Muscle of arm (tissue), 12 donors: Measurements from ENCODE around the gene ILKAP. TPM values are rescaled to one million over a fixed set of nuclear protein-coding genes. Genes with fewer than 3 reads are reported as not detected.
"Not testable (repeated sequence)": the region's sequence is repeated elsewhere in the genome, so short reads cannot be mapped to it uniquely, and the experiment has no call there.

ENCODE experiments used
- DNase-seq: peaks from one replicate; pipeline ENCODE4 v3.0.0-alpha.2; 2013
- polyA plus RNA-seq, 12 donors: library from polyadenylated mRNA; unstranded; fragments of 120-200 nt; gene quantifications; one replicate each; pipeline ENCODE4 v1.2.1, GENCODE V29; 2013; ENCODE audit not compliant: insufficient read length in 12 of 12

The ILKAP gene
- polyA plus RNA-seq, 12 donors, result 30.9 to 62.5 (median 36.2) TPM; not detected in 1

- DNase-seq, result no peak
Observed at GRCh38 chr2:238207006-238207405, 3.5 kb upstream of the ILKAP start.

GRCh38 chr2:238203973-238204683 lies 633 bp upstream of the ILKAP start:
- no peak for DNase-seq

GRCh38 chr2:238202326-238203093 lies 985 bp downstream of the ILKAP start:
- DNase-seq, result no peak

GRCh38 chr2:238190445-238190844 lies 13.1 kb downstream of the ILKAP start:
- DNase-seq, result no peak

- no peak for DNase-seq
Observed at GRCh38 chr2:238187618-238188548, 15.6 kb downstream of the ILKAP start.

GRCh38 chr2:238183821-238184220 lies 19.7 kb downstream of the ILKAP start:
- DNase-seq, result no peak

- DNase-seq, result no peak
Observed at GRCh38 chr2:238182362-238182761, 21.1 kb downstream of the ILKAP start.

- DNase-seq, result no peak
Observed at GRCh38 chr2:238180554-238180953, 22.9 kb downstream of the ILKAP start.

GRCh38 chr2:238176613-238177012 lies 26.9 kb downstream of the ILKAP start:
- no peak for DNase-seq

GRCh38 chr2:238174701-238175100 lies 28.8 kb downstream of the ILKAP start:
- no peak for DNase-seq

- DNase-seq, result no peak
Observed at GRCh38 chr2:238174291-238174690, 29.2 kb downstream of the ILKAP start.

- DNase-seq, result no peak
Observed at GRCh38 chr2:238173692-238174091, 29.8 kb downstream of the ILKAP start.

- DNase-seq, result no peak
Observed at GRCh38 chr2:238172439-238172838, 31.1 kb downstream of the ILKAP start.

- no peak for DNase-seq
Observed at GRCh38 chr2:238171575-238172187, 31.8 kb downstream of the ILKAP start.

- DNase-seq, result not testable (repeated sequence)
Observed at GRCh38 chr2:238171072-238171431, 32.4 kb downstream of the ILKAP start.

- no peak for DNase-seq
Observed at GRCh38 chr2:238170386-238171071, 33.0 kb downstream of the ILKAP start.

GRCh38 chr2:238169708-238170251 lies 33.7 kb downstream of the ILKAP start:
- no peak for DNase-seq

GRCh38 chr2:238169048-238169707 lies 34.3 kb downstream of the ILKAP start:
- no peak for DNase-seq

GRCh38 chr2:238168196-238169047 lies 35.1 kb downstream of the ILKAP start:
- DNase-seq, result no peak
